HepG2 (cell line): ENCODE measurements around the gene TWNK. TPM values are rescaled to one million over a fixed set of nuclear protein-coding genes. Genes with fewer than 3 reads are reported as not detected.
A peak's percentile ranks its signal among the peaks of the same experiment; 100 is the strongest.

Source experiments
- ATAC-seq: fragments of 200-7000 bp; cut with Tn5 transposase; 3 replicates; pipeline ENCODE4 v1.9.1; 2020; ENCODE audit warnings: mild to moderate bottlenecking, moderate library complexity
- BruUV-seq: library from RNA; stranded (reverse); fragments of 400-500 nt; replicated peaks from 2 replicates; lab custom pipeline; 2021; lab: Mats Ljungman, UMichigan
- CTCF ChIA-PET: fragments of 300-600 bp; formaldehyde crosslinking; extraction: SDS; loops from one replicate; lab custom pipeline; 2021; ENCODE audit warnings: low total read pairs, inconsistent platforms, low intra/inter-chr PET ratio; lab: Yijun Ruan, JAX
- POLR2A ChIA-PET: fragments of 350-600 bp; sonication (Branson Sonifier 250); formaldehyde crosslinking; loops from one replicate; lab custom pipeline; 2020; ENCODE audit warnings: antibody characterized with exemption, inconsistent platforms; lab: Yijun Ruan, JAX
- DNase-seq: peaks from one replicate; pipeline ENCODE4 v3.0.0-alpha.2; 2015; ENCODE audit warnings: low spot score
- FAIRE-seq: peaks from 3 replicates; lab custom pipeline; 2011; peaks lifted over from hg19 to GRCh38; lab: Jason Lieb, UNC
- H2AFZ ChIP-seq: one replicate; pipeline ENCODE4 v1.6.1; 2011; ENCODE audit warnings: low read length, inconsistent platforms
- H3K27ac ChIP-seq: fragments of 300-600 bp; 3 replicates; pipeline ENCODE4 v1.8.0; 2011; ENCODE audit warnings: mixed run types, mild to moderate bottlenecking, mixed read lengths, low read length, inconsistent platforms; ENCODE audit not compliant: insufficient read depth; ENCODE audit errors: extremely low read length
- H3K27me3 ChIP-seq, 2 experiments: fragments of 200-600 bp in 1 of 2; 2 replicates in 1 of 2; 3 replicates in 1 of 2; pipeline versions ENCODE4 v1.6.0 to v1.8.0; 2011; ENCODE audit warnings: low read length in 2 of 2, mild to moderate bottlenecking in 2 of 2, moderate library complexity in 2 of 2, inconsistent platforms in 1 of 2; ENCODE audit not compliant: insufficient read depth in 2 of 2, control insufficient read depth in 1 of 2
- H3K36me3 ChIP-seq, 2 experiments: fragments of 200-600 bp in 1 of 2; replicated peaks in 1 of 2; 2 replicates in 1 of 2; 3 replicates in 1 of 2; pipeline versions ENCODE4 v1.5.1 to v1.8.0; 2011; ENCODE audit warnings: low read length in 2 of 2, inconsistent platforms in 1 of 2; ENCODE audit not compliant: insufficient read depth in 2 of 2, control insufficient read depth in 1 of 2
- H3K4me1 ChIP-seq: 2 replicates; pipeline ENCODE4 v1.5.1; 2012; ENCODE audit warnings: low read length, inconsistent platforms; ENCODE audit not compliant: insufficient read depth
- H3K4me2 ChIP-seq: 2 replicates; pipeline ENCODE4 v1.6.0; 2011; ENCODE audit warnings: low read depth, low read length, inconsistent platforms
- H3K4me3 ChIP-seq, 3 experiments: fragments of 200-600 bp in 1 of 3; sonication (generic), shearing (Covaris generic) in 1 of 3; replicated peaks in 1 of 3; 2 replicates each; pipeline ENCODE4 v1.5.1; 2011 to 2016; ENCODE audit warnings: low read length in 3 of 3, inconsistent platforms in 2 of 3, low read depth in 2 of 3, mild to moderate bottlenecking in 2 of 3, control low read depth in 1 of 3, mixed read lengths in 1 of 3; ENCODE audit not compliant: insufficient read depth in 1 of 3
- H3K79me2 ChIP-seq: one replicate; pipeline ENCODE4 v1.6.1; 2011; ENCODE audit warnings: low read length, inconsistent platforms; ENCODE audit not compliant: insufficient read depth
- H3K9ac ChIP-seq: 2 replicates; pipeline ENCODE4 v1.6.0; 2011; ENCODE audit warnings: mild to moderate bottlenecking, low read depth, low read length, inconsistent platforms; ENCODE audit not compliant: insufficient read depth
- H3K9me3 ChIP-seq: 2 replicates; pipeline ENCODE4 v1.5.1; 2012; ENCODE audit warnings: mild to moderate bottlenecking, low read length
- H4K20me1 ChIP-seq: 2 replicates; pipeline ENCODE4 v1.6.0; 2011; ENCODE audit warnings: inconsistent platforms, mild to moderate bottlenecking, low read length, moderate library complexity; ENCODE audit not compliant: insufficient read depth
- ATM ChIP-seq: fragments of 450-650 bp; IDR thresholded peaks from 2 replicates; pipeline ENCODE4 v1.7.1; 2017; ENCODE audit warnings: mild to moderate bottlenecking, borderline replicate concordance
- BCL6 ChIP-seq: IDR thresholded peaks from 2 replicates; pipeline ENCODE4 v1.6.1; 2016; ENCODE audit warnings: missing genetic modification reagents, missing compliant biosample characterization
- CEBPG ChIP-seq: IDR thresholded peaks from 2 replicates; pipeline ENCODE4 v1.6.1; 2016
- GPN1 ChIP-seq: sonication (generic); formaldehyde crosslinking; IDR thresholded peaks from 2 replicates; pipeline ENCODE4 v1.5.1; 2020; ENCODE audit warnings: missing genetic modification reagents, borderline replicate concordance
- NAIF1 ChIP-seq: sonication (generic); formaldehyde crosslinking; IDR thresholded peaks from 2 replicates; pipeline ENCODE4 v1.5.0; 2020; ENCODE audit warnings: mild to moderate bottlenecking, missing genetic modification reagents, borderline replicate concordance
- NR2C2 ChIP-seq: sonication (generic); formaldehyde crosslinking; IDR thresholded peaks from 2 replicates; pipeline ENCODE4 v1.4.0; 2020; ENCODE audit warnings: missing genetic modification reagents, mild to moderate bottlenecking, moderate library complexity, borderline replicate concordance
- PHF20 ChIP-seq: sonication (generic); formaldehyde crosslinking; IDR thresholded peaks from 2 replicates; pipeline ENCODE4 v1.5.0; 2020; ENCODE audit warnings: mild to moderate bottlenecking, missing genetic modification reagents
- RBFOX2 ChIP-seq: fragments of 200-400 bp; formaldehyde crosslinking; IDR thresholded peaks from 2 replicates; pipeline ENCODE4 v1.6.1; 2017; ENCODE audit warnings: low read depth, mild to moderate bottlenecking, low read length
- SP2 ChIP-seq: sonication (generic); formaldehyde crosslinking; IDR thresholded peaks from 2 replicates; pipeline ENCODE4 v1.5.1; 2020; ENCODE audit warnings: mild to moderate bottlenecking, missing genetic modification reagents
- ZBTB10 ChIP-seq: sonication (generic); formaldehyde crosslinking; IDR thresholded peaks from 2 replicates; pipeline ENCODE4 v1.4.0; 2020; ENCODE audit warnings: missing genetic modification reagents, borderline replicate concordance
- ZNF160 ChIP-seq: sonication (generic); formaldehyde crosslinking; IDR thresholded peaks from 2 replicates; pipeline ENCODE4 v1.8.0; 2022; ENCODE audit warnings: mild to moderate bottlenecking, inconsistent platforms, missing genetic modification reagents
- ZNF234 ChIP-seq: sonication (generic); formaldehyde crosslinking; conservative IDR thresholded peaks from 2 replicates; pipeline ENCODE4 v1.5.1; 2020; ENCODE audit warnings: mild to moderate bottlenecking, missing genetic modification reagents
- ZNF3 ChIP-seq: IDR thresholded peaks from 2 replicates; pipeline ENCODE4 v1.7.0; 2017; ENCODE audit warnings: inconsistent platforms
- ZNF343 ChIP-seq: sonication (generic); formaldehyde crosslinking; IDR thresholded peaks from 2 replicates; pipeline ENCODE4 v1.4.0; 2020; ENCODE audit warnings: mild to moderate bottlenecking, missing genetic modification reagents
- WGBS: methylation state at CpG from one replicate; pipeline ENCODE4 v1.1.6; 2017; ENCODE audit warnings: low lambda C conversion rate; 5-methylcytosine and 5-hydroxymethylcytosine counted together
- in situ Hi-C: cut with HindIII; loops from 2 replicates; pipeline ENCODE4 v1.10.0; 2017; ENCODE audit warnings: low pct_unique_long_range_greater_than_20kb; ENCODE audit not compliant: extremely low pct_ligation_motif_present
- intact Hi-C: fragments of 100-400 bp; cut with micrococcal nuclease; formaldehyde crosslinking; loops from one replicate; pipeline ENCODE4 v1.10.0; 2022; ENCODE audit not compliant: unreplicated experiment
- polyA plus RNA-seq, 8 experiments: library from polyadenylated mRNA; depleted of rRNA in 3 of 8; stranded (reverse) in 7 of 8; unstranded in 1 of 8; fragments of >200 nt; fragmentation: Illumina TruSeq in 4 of 8; extraction: Trizol in 4 of 8; gene quantifications; 2 replicates each; pipeline versions ENCODE4 v1.2.1 to v1.2.3, GENCODE V29; 2011 to 2016; ENCODE audit warnings: low read depth in 4 of 8, missing spikeins in 1 of 8, mixed read lengths in 1 of 8; ENCODE audit not compliant: insufficient read depth in 1 of 8
- total RNA-seq, 5 experiments: library from RNA; depleted of rRNA; stranded (reverse); fragments of >200 nt; fragmentation: Illumina TruSeq; extraction: Trizol; gene quantifications; 2 replicates each; pipeline ENCODE4 v1.2.3, GENCODE V29; 2016; ENCODE audit warnings: low read depth in 1 of 5
- TF ChIP-seq, protein P1 (sequence below): IDR thresholded peaks from 2 replicates; pipeline ENCODE4 v1.6.1; 2012; ENCODE audit warnings: low read depth, low read length, improper control_type of control experiment
- TF ChIP-seq, protein P2 (sequence below), 2 experiments: sonication (generic) in 1 of 2; formaldehyde crosslinking in 1 of 2; IDR thresholded peaks; 2 replicates each; pipeline versions ENCODE4 v1.5.1 to v1.6.1; 2011 to 2020; ENCODE audit warnings: borderline replicate concordance in 1 of 2, low read depth in 1 of 2, low read length in 1 of 2, mild to moderate bottlenecking in 1 of 2, missing genetic modification reagents in 1 of 2, moderate library complexity in 1 of 2

Gene TWNK
- total and polyA plus RNA-seq, 2 of the 13 experiments (the other 11 are each of a cell fraction or from before 2014, with no cell fraction given), result 10.7 to 16.5 TPM

GRCh38 chr10:100995181-100995580, 7.8 kb downstream of the TWNK start (continued):
- TF ChIP-seq, protein P1, sequence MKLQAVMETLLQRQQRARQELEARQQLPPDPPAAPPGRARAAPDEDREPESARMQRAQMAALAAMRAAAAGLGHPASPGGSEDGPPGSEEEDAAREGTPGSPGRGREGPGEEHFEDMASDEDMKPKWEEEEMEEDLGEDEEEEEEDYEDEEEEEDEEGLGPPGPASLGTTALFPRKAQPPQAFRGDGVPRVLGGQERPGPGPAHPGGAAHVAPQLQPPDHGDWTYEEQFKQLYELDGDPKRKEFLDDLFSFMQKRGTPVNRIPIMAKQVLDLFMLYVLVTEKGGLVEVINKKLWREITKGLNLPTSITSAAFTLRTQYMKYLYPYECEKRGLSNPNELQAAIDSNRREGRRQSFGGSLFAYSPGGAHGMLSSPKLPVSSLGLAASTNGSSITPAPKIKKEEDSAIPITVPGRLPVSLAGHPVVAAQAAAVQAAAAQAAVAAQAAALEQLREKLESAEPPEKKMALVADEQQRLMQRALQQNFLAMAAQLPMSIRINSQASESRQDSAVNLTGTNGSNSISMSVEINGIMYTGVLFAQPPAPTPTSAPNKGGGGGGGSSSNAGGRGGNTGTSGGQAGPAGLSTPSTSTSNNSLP, result no peak
- TF ChIP-seq ZNF3 (no peak), SP2 (CRISPR knock-in tag) (no peak), ZNF234 (CRISPR knock-in tag) (no peak), BCL6 (no peak), PHF20 (CRISPR knock-in tag) (no peak), GPN1 (no peak), ZBTB10 (CRISPR knock-in tag) (no peak)

DNA sequence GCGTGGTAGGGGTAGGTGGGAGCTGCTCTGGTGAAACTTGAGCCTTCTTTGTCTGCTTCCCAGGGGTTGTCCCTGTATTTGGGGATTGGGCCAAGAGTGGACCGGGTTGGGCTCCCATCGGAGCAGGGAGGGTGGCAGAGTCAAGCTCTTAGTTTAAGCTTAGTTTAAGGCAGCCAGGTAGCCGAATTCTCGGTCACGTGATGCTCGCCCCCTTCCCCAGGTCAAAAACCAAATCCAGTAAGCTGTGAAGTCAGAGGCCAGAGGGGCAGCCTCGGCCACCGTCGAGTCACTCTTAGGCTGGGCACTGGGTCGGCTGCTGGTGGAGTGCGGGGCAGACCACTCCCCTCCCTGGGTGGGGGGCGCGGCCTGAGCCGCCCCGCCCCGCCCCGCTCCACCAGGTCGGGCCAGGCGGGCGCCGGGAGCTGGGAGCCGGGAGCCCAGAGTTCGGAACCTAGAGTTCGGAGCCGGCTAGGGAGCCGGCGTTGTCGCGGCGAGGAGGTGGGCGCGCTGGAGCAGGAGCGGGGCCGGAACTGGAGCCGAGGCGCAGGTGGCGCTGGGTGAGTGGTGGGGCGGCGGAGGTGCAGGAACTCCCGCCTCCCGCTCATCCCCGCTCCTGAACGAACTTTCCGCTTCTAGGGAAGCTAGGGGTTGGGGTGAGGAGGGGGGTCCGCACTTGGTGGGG, 9.5 kb downstream of the TWNK start:
- intact Hi-C loops, result no loop called here
- Histone ChIP-seq H3K4me2 (peak overlapping the region; percentile 98), H3K27me3 (no peaks in the 10 kb centered on the region; a peak in 1 of 5 replicates), H2AFZ (no peak overlapping the region), H3K4me1 (peaks cover 27% of the 10 kb centered on the region), H3K9ac (peak overlapping the region; percentile 95), H3K36me3 (peaks cover 8 to 9% of the 10 kb centered on the region in 2 experiments), H3K4me3 (peak overlapping the region; percentile 71 to 99 (median 91)), H3K27ac (peak overlapping the region; percentile 89), H3K9me3 (no peaks in the 10 kb centered on the region), H4K20me1 (no peaks in the 10 kb centered on the region), H3K79me2 (peaks cover 26% of the 10 kb centered on the region)
- in situ Hi-C loops, result no loop called here
- CTCF ChIA-PET, result interaction anchor here (0.6 to 8.5 kb wide), 3 partner anchors 16 to 56 kb away, joined by 3 to 240 read pairs (median 4); no protein-coding TSS in a partner anchor
- POLR2A ChIA-PET, result interaction anchor here (0.6 to 23.0 kb wide), 12 partner anchors 10 to 115 kb away, joined by 3 to 277 read pairs (median 8); partner anchors contain the start of genes MRPL43, PDZD7, SEMA4G and SFXN3
- no TSS peak for BruUV-seq
- DNase-seq (no peak), ATAC-seq (peak; percentile 50), FAIRE-seq (no peak)
- 23% methylated on average over 7 of the region's 46 CpGs for WGBS
- TF ChIP-seq, protein P2, sequence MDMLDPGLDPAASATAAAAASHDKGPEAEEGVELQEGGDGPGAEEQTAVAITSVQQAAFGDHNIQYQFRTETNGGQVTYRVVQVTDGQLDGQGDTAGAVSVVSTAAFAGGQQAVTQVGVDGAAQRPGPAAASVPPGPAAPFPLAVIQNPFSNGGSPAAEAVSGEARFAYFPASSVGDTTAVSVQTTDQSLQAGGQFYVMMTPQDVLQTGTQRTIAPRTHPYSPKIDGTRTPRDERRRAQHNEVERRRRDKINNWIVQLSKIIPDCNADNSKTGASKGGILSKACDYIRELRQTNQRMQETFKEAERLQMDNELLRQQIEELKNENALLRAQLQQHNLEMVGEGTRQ (IDR thresholded peaks at IDR 0.05; ENCODE audit: low read depth, low read length), result peak; percentile 70
- TF ChIP-seq, protein P2 (CRISPR knock-in tag; IDR thresholded peaks at IDR 0.05; ENCODE audit: borderline replicate concordance), result peak; percentile 61
- TF ChIP-seq RBFOX2 (peak; percentile 72; the same call in 1 of the 2 replicates), ZNF343 (CRISPR knock-in tag) (peak; percentile 22; the same call in 1 of the 2 replicates), CEBPG (CRISPR knock-in tag) (no peak), NAIF1 (peak; percentile 76; the same call in 1 of the 2 replicates), NR2C2 (peak; percentile 52), ZNF160 (0 out of 2 replicates have a peak, but pooled peaks have one; percentile 49), ATM (no peak)
